CD4-positive, CD25-positive, alpha-beta regulatory T cell (primary cell): Measurements from ENCODE around the gene MIF. TPM values are rescaled to one million over a fixed set of nuclear protein-coding genes. Genes with fewer than 3 reads are reported as not detected.
"Not testable (repeated sequence)": the region's sequence is repeated elsewhere in the genome, so short reads cannot be mapped to it uniquely, and the experiment has no call there.

ENCODE experiments used
- ATAC-seq, 2 donors: fragments of 150-1000 bp; cut with Tn5 transposase; one replicate each; pipeline ENCODE4 v1.10.0; 2021; ENCODE audit warnings: low read depth in 2 of 2, moderate number of reproducible peaks in 2 of 2, moderate library complexity in 1 of 2
- DNase-seq, 3 donors: peaks; one replicate each; pipeline versions ENCODE4 v3.0.0 to v3.0.0-alpha.2; 2012 to 2022; ENCODE audit warnings: mixed read lengths in 1 of 3
- H3K27ac ChIP-seq: one replicate; pipeline ENCODE4 v1.7.0; 2013; ENCODE audit warnings: mild to moderate bottlenecking, low read length; ENCODE audit not compliant: insufficient read depth, poor library complexity, severe bottlenecking
- H3K27me3 ChIP-seq: one replicate; pipeline ENCODE4 v1.7.0; 2013; ENCODE audit warnings: low read length; ENCODE audit not compliant: control insufficient read depth, insufficient read depth
- H3K36me3 ChIP-seq: one replicate; pipeline ENCODE4 v1.7.0; 2013; ENCODE audit warnings: mild to moderate bottlenecking, low read length, moderate library complexity; ENCODE audit not compliant: control insufficient read depth, insufficient read depth
- H3K4me1 ChIP-seq: 2 replicates; pipeline ENCODE4 v1.7.0; 2013; ENCODE audit warnings: mild to moderate bottlenecking, low read length; ENCODE audit not compliant: insufficient read depth, control insufficient read depth, poor library complexity, severe bottlenecking
- H3K4me3 ChIP-seq: one replicate; pipeline ENCODE4 v1.7.0; 2013; ENCODE audit warnings: low read depth, mild to moderate bottlenecking, low read length, moderate library complexity
- H3K9me3 ChIP-seq, 2 experiments: 1 replicate in 1 of 2; 2 replicates in 1 of 2; pipeline ENCODE4 v1.7.0; 2013; ENCODE audit warnings: low read length in 2 of 2, mild to moderate bottlenecking in 1 of 2, moderate library complexity in 1 of 2; ENCODE audit not compliant: control insufficient read depth in 2 of 2
- H3K27ac Mint-ChIP-seq, 3 donors: one replicate each; pipeline ENCODE4 v1.8.0; 2020 to 2022; ENCODE audit warnings: mild to moderate bottlenecking in 3 of 3, mixed read lengths in 3 of 3, moderate library complexity in 2 of 3
- H3K27me3 Mint-ChIP-seq: one replicate; pipeline ENCODE4 v1.8.0; 2022; ENCODE audit warnings: mild to moderate bottlenecking, mixed read lengths
- H3K36me3 Mint-ChIP-seq: one replicate; pipeline ENCODE4 v1.8.0; 2020; ENCODE audit warnings: mixed read lengths
- H3K4me1 Mint-ChIP-seq, 4 donors: one replicate each; pipeline ENCODE4 v1.8.0; 2020 to 2022; ENCODE audit warnings: mixed read lengths in 4 of 4, mild to moderate bottlenecking in 1 of 4
- H3K4me3 Mint-ChIP-seq, 4 donors: one replicate each; pipeline ENCODE4 v1.8.0; 2020 to 2022; ENCODE audit warnings: mild to moderate bottlenecking in 4 of 4, mixed read lengths in 4 of 4, moderate library complexity in 3 of 4
- H3K9me3 Mint-ChIP-seq, 7 donors: one replicate each; pipeline ENCODE4 v1.8.0; 2020 to 2022; ENCODE audit warnings: mixed read lengths in 7 of 7, mild to moderate bottlenecking in 3 of 7, moderate library complexity in 2 of 7
- polyA plus RNA-seq, 4 donors: library from polyadenylated mRNA; unstranded; fragments of 300-500 nt; fragmentation: Illumina TruSeq; gene quantifications; one replicate each; pipeline ENCODE4 v1.2.3, GENCODE V29; 2021
- total RNA-seq: library from RNA; stranded (reverse); gene quantifications from one replicate; pipeline ENCODE4 v1.2.3, GENCODE V29; 2022

Gene MIF
- total and polyA plus RNA-seq, 5 donors from 2014 or later: 202 to 1,384 (median 1,147) TPM

DNA sequence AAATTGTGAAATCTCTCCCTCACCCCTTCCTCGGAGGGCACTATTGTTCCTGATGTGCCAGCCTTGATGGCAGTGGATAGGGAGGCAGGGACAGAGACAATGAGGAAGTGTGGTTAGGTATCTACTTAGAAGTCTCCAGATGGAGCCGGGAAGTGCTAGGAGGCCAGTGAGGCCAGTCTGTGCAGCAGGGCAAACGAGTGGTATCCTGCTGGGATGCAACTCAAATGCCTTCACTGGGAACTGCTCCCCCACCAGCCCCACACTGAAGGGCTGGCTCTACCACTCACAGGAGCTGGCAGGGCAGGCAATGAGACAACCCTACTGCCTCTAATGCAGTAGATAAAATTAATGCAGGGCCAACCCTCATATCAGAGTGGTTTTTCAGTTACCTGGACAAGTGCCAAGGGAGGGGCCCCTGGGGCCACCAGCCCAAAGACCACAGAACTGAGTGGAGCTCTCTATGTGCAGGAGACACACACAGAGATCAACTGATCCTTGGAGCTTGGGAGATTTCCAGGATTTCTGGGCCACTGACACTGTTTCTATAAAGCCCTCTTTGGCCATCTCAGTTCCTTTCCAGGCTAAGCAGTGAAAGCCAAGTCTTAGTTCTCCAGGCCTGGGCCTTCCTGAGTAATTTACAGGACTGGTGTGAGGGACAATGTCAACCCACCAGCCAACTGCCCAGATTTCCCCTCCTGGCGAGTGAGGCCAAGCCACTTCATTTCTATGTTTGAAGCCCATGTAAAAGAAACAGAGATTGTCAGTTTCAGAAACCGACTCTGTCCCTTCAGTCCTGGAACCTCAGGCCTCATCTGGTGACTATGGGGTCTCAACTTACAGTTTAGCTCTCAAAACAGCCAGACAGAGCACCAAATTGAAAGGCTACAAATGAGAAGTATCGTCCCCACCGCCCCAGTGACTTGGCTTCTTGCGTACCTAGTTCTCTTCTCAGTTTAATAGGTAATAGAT, 4.1 kb downstream of the MIF start:
- Mint-ChIP-seq H3K27me3 (peaks cover 4% of the 10 kb centered on the region), H3K4me3 (peak overlapping the region; percentile 15 to 59 (median 38)), H3K9me3 (peaks cover 0 to 3% (median 0%) of the 10 kb centered on the region in 7 donors), H3K27ac (no peak overlapping the region), H3K4me1 (peaks cover 0 to 30% (median 17%) of the 10 kb centered on the region in 4 donors), H3K36me3 (peaks cover 5% of the 10 kb centered on the region)
- DNase-seq: no peak
- H3K27ac ChIP-seq: no peak overlapping the region
- H3K4me1 ChIP-seq: peaks cover 23% of the 10 kb centered on the region
- no peak overlapping the region for H3K4me3 ChIP-seq
- H3K27me3 ChIP-seq: no peaks in the 10 kb centered on the region
- no peaks in the 10 kb centered on the region for H3K9me3 ChIP-seq
- H3K36me3 ChIP-seq: peaks cover 6% of the 10 kb centered on the region
- no peak for ATAC-seq

DNA sequence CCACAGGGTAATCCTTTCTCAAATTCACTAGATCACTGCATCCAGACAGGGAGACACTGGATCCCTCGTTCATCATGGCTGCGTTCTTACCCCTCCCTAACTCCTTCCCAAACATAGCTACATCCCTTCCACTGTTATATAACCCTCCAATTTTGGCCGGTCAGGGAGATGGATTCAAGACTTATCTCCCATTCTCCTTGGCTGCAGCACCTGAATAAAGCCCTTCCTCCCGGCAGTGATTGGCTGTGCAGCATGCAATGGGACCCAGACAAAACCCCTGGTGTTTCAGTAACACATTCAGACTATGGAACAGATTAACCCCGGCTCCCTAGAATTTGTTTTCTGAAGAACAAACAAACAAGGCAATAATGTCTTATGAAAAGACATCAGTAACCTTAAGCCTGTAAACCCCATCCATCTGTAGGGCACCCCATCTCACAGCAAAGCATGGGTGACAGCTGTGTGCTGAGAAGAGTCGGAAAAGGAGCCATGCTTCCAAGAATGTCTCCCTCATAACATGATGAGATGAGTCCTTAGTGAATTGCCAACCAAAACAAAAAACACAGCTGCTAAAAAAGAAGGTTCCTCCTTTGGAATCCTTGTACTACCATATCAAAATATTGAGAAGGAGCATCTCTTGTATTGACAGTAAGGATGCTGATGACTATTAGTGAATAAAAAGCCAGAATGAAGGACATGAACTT, 5.0 kb downstream of the MIF start:
- Mint-ChIP-seq H3K4me3 (peak overlapping the region in 2 of 4 donors; percentile 59 to 63), H3K4me1 (peaks cover 0 to 22% (median 13%) of the 10 kb centered on the region in 4 donors), H3K9me3 (peaks cover 0 to 3% (median 0%) of the 10 kb centered on the region in 7 donors), H3K27ac (no peak overlapping the region), H3K27me3 (no peaks in the 10 kb centered on the region), H3K36me3 (peaks cover 5% of the 10 kb centered on the region)
- no peak for DNase-seq
- Histone ChIP-seq H3K27ac (no peak overlapping the region), H3K4me3 (no peak overlapping the region), H3K36me3 (peaks cover 6% of the 10 kb centered on the region), H3K9me3 (no peaks in the 10 kb centered on the region), H3K27me3 (no peaks in the 10 kb centered on the region), H3K4me1 (peaks cover 18% of the 10 kb centered on the region)
- ATAC-seq: no peak

DNA sequence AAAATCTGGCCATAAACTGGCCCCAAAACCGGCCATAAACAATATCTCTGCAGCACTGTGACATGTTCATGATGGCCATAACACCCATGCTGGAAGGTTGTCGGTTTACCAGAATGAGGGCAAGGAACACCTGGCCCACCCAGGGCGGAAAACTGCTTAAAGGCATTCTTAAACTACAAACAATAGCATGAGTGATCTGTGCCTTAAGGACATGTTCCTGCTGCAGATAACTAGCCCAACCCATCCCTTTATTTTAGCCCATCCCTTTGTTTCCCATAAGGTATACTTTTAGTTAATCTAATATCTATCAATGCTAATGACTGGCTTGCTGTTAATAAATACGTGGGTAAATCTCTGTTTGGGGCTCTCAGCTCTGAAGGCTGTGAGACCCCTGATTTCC, 6.0 kb downstream of the MIF start:
- not testable (repeated sequence) for H3K4me3 ChIP-seq, H3K9me3 Mint-ChIP-seq, H3K27me3 ChIP-seq, H3K27ac ChIP-seq, H3K9me3 ChIP-seq, H3K4me3 Mint-ChIP-seq, H3K36me3 Mint-ChIP-seq, DNase-seq, ATAC-seq, H3K36me3 ChIP-seq, H3K27me3 Mint-ChIP-seq
- H3K4me1 Mint-ChIP-seq: peaks cover 0 to 19% (median 13%) of the 10 kb centered on the region in 4 donors
- peaks cover 10% of the 10 kb centered on the region for H3K4me1 ChIP-seq
- peak overlapping the region in 1 of 3 donors; percentile 14 for H3K27ac Mint-ChIP-seq

DNA sequence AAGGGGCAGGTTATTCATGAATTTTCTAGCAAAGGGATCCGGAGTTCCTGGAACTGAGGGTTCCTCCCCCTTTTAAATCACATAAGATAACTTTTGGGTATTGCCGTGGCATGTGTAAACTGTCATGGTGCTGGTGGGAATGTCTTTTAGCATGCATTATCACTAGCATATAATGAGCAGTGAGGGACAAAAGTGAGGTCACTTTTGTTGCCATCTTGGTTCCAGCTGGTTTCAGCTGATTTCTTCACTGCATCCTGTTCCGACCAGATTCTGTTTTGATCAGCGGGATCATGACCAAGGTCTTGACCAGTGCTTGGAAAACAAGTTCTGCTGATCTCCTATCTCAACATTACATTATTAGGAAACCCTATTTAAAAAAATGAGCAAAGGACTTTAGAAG, 7.4 kb downstream of the MIF start:
- Mint-ChIP-seq H3K9me3 (peaks cover 0 to 3% (median 0%) of the 10 kb centered on the region in 7 donors), H3K4me1 (peaks cover 0 to 11% (median 5%) of the 10 kb centered on the region in 4 donors), H3K27me3 (peaks cover 7% of the 10 kb centered on the region), H3K4me3 (peak overlapping the region in 1 of 4 donors; percentile 71), H3K27ac (no peak overlapping the region), H3K36me3 (peaks cover 5% of the 10 kb centered on the region)
- H3K4me1 ChIP-seq: no peaks in the 10 kb centered on the region
- H3K27me3 ChIP-seq: no peaks in the 10 kb centered on the region
- no peaks in the 10 kb centered on the region for H3K9me3 ChIP-seq
- H3K36me3 ChIP-seq: peaks cover 4% of the 10 kb centered on the region
- ATAC-seq (no peak), DNase-seq (no peak)
- H3K27ac ChIP-seq: no peak overlapping the region
- no peak overlapping the region for H3K4me3 ChIP-seq

DNA sequence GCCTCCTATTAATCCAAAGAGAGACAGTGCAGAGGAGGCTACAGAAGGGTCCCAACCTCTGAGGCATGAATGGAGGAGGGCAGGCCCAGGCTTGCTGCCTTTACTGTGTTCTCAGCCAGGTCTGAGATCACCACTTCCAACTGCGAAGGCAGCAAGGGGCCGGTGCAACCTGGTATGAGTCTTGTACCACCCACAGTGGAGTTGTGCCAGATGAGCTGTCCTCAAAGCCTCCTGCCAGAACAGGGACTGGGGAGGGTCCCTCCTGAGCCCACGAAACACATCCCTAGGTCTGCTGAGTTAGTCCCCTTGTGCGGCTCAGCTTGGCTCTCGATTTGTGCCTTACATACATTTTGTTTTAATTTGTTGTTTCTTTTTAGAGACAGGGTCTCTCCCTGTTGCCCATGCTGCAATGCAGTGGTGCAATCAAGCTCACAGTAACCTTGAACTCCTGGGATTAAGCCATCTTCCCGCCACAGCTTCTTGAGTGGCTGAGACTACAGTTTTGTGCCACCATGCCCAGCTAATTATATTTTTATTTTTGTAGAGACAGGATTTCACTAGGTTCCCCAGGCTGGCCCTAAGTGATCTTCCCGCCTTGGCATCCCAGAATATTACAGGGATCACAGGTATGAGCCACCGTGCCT, 9.3 kb downstream of the MIF start:
- DNase-seq (no peak), ATAC-seq (no peak)
- H3K4me1 Mint-ChIP-seq: peaks cover 0 to 11% (median 3%) of the 10 kb centered on the region in 4 donors
- Histone ChIP-seq H3K27me3 (no peaks in the 10 kb centered on the region), H3K27ac (no peak overlapping the region), H3K36me3 (no peaks in the 10 kb centered on the region), H3K4me1 (no peaks in the 10 kb centered on the region), H3K4me3 (no peak overlapping the region), H3K9me3 (no peaks in the 10 kb centered on the region)
- H3K27me3 Mint-ChIP-seq: peaks cover 7% of the 10 kb centered on the region
- H3K9me3 Mint-ChIP-seq: peaks cover 0 to 3% (median 0%) of the 10 kb centered on the region in 7 donors
- H3K4me3 Mint-ChIP-seq: no peak overlapping the region
- H3K36me3 Mint-ChIP-seq: no peaks in the 10 kb centered on the region
- H3K27ac Mint-ChIP-seq: no peak overlapping the region

DNA sequence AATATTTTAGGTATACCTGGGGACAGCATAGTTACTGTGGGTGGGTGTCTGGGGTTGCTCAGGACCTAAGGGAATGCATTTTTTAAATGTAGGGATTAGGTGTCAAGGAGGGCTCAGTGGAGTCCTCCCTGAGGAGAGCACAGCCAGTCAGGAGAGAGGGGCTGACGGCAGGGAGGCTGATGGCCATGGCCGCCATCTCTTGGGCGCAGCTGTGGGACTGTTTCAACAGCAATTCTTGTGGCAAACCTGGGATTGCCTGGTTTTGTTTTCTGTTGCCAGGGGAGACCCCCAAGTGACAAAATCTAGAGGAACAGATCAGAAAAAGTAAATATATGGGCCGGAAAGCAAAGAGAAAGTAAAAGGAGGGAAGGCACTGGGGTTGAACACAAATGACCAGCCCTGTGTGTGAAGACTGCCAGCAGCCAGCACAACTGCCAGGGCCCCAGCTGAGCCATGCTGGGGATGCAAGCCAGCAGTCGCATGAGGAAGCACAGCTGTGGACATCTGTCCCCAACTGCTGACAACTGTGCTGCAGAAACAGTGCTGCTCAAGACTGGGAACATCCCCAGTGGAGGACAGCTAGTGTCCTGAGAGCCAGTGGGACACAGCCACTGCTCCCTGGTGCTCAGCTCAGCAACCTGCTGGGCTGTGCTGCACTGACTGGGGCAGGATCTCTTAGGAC, 10.5 kb downstream of the MIF start:
- no peak overlapping the region for H3K27ac ChIP-seq
- DNase-seq (no peak), ATAC-seq (no peak)
- H3K36me3 Mint-ChIP-seq: no peaks in the 10 kb centered on the region
- no peak overlapping the region for H3K4me3 ChIP-seq
- peaks cover 7% of the 10 kb centered on the region for H3K27me3 Mint-ChIP-seq
- no peak overlapping the region for H3K27ac Mint-ChIP-seq
- no peak overlapping the region for H3K4me3 Mint-ChIP-seq
- H3K9me3 ChIP-seq: no peaks in the 10 kb centered on the region
- H3K9me3 Mint-ChIP-seq: peaks cover 0 to 4% (median 0%) of the 10 kb centered on the region in 7 donors
- H3K27me3 ChIP-seq: no peaks in the 10 kb centered on the region
- H3K4me1 ChIP-seq: no peaks in the 10 kb centered on the region
- H3K36me3 ChIP-seq: no peaks in the 10 kb centered on the region
- H3K4me1 Mint-ChIP-seq: peaks cover 0 to 2% (median under 1%) of the 10 kb centered on the region in 4 donors

DNA sequence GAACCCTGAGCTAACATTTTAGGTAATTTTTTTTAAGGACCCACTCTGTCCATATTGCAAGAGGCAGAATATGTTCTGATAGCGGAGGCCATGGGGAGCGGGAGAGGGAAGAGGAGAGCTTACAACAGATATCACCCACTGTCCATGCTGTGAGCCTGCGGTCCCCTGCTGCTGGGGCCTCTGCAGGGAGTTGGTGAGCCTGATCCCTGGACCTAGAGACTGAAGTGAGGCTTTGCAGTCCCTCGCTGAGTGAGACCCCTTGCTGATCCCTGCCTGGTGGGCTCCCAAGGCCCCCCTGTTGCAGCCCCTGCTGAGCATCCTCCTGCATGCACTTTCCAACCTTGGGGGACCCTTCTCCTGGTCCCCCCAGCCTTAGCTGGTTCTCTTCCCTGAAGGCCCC, 12.5 kb downstream of the MIF start:
- Mint-ChIP-seq H3K9me3 (peaks cover 0 to 4% (median 0%) of the 10 kb centered on the region in 7 donors), H3K4me3 (no peak overlapping the region), H3K27me3 (peaks cover 7% of the 10 kb centered on the region), H3K27ac (no peak overlapping the region), H3K4me1 (peaks cover 0 to 2% (median 0%) of the 10 kb centered on the region in 4 donors), H3K36me3 (no peaks in the 10 kb centered on the region)
- Histone ChIP-seq H3K27me3 (no peaks in the 10 kb centered on the region), H3K4me3 (no peak overlapping the region), H3K36me3 (no peaks in the 10 kb centered on the region), H3K9me3 (no peaks in the 10 kb centered on the region), H3K4me1 (no peaks in the 10 kb centered on the region), H3K27ac (no peak overlapping the region)
- DNase-seq (no peak), ATAC-seq (no peak)
